MCF 10A (cell line): ENCODE data around the gene LYPD4. TPM values are rescaled to one million over a fixed set of nuclear protein-coding genes. Genes with fewer than 3 reads are reported as not detected.
"Not testable (repeated sequence)": the region's sequence is repeated elsewhere in the genome, so short reads cannot be mapped to it uniquely, and the experiment has no call there.

Experiments
- BruUV-seq: library from RNA; stranded (reverse); fragments of 400-500 nt; replicated peaks from 2 replicates; lab custom pipeline; 2021; lab: Mats Ljungman, UMichigan
- CTCF ChIA-PET: fragments of 300-600 bp; sonication (Branson Sonifier 250); formaldehyde crosslinking; extraction: SDS; loops from one replicate; lab custom pipeline; 2021; ENCODE audit warnings: antibody characterized with exemption, inconsistent platforms; lab: Yijun Ruan, JAX
- POLR2A ChIA-PET: fragments of 300-600, 350-650 bp; sonication (Branson Sonifier 250); formaldehyde crosslinking; extraction: SDS; loops from one replicate; lab custom pipeline; 2020; ENCODE audit warnings: antibody characterized with exemption, inconsistent platforms; lab: Yijun Ruan, JAX
- DNase-seq: peaks from one replicate; pipeline ENCODE4 v3.0.0-alpha.2; 2018; ENCODE audit not compliant: unreplicated experiment
- H3K27ac Mint-ChIP-seq: one replicate; pipeline ENCODE4 v1.8.0; 2022; ENCODE audit warnings: mild to moderate bottlenecking, low read depth, mixed read lengths; ENCODE audit not compliant: unreplicated experiment
- H3K27me3 Mint-ChIP-seq: one replicate; pipeline ENCODE4 v1.8.0; 2022; ENCODE audit warnings: mixed read lengths; ENCODE audit not compliant: insufficient read depth, unreplicated experiment
- H3K36me3 Mint-ChIP-seq: one replicate; pipeline ENCODE4 v1.8.0; 2022; ENCODE audit warnings: mild to moderate bottlenecking, moderate library complexity, mixed read lengths; ENCODE audit not compliant: insufficient read depth, unreplicated experiment
- H3K4me1 Mint-ChIP-seq: one replicate; pipeline ENCODE4 v1.8.0; 2022; ENCODE audit warnings: mixed read lengths; ENCODE audit not compliant: insufficient read depth, unreplicated experiment
- H3K4me3 Mint-ChIP-seq: one replicate; pipeline ENCODE4 v1.8.0; 2022; ENCODE audit warnings: mild to moderate bottlenecking, moderate library complexity, mixed read lengths; ENCODE audit not compliant: unreplicated experiment
- H3K9me3 Mint-ChIP-seq: one replicate; pipeline ENCODE4 v1.8.0; 2022; ENCODE audit warnings: mixed read lengths; ENCODE audit not compliant: unreplicated experiment
- CTCF ChIP-seq: fragments of 200-600 bp; IDR thresholded peaks from one replicate; pipeline ENCODE4 v1.8.0; 2022; ENCODE audit warnings: antibody characterized with exemption, mild to moderate bottlenecking; ENCODE audit not compliant: unreplicated experiment
- intact Hi-C: fragments of 100-400 bp; cut with micrococcal nuclease; formaldehyde crosslinking; loops from 2 replicates; pipeline ENCODE4 v1.14.1; 2022
- total RNA-seq: library from RNA; stranded (reverse); gene quantifications from 2 replicates; pipeline ENCODE4 v1.2.3, GENCODE V29; 2022

LYPD4 gene
- total RNA-seq, 1 experiment from 2014 or later: not detected

DNA sequence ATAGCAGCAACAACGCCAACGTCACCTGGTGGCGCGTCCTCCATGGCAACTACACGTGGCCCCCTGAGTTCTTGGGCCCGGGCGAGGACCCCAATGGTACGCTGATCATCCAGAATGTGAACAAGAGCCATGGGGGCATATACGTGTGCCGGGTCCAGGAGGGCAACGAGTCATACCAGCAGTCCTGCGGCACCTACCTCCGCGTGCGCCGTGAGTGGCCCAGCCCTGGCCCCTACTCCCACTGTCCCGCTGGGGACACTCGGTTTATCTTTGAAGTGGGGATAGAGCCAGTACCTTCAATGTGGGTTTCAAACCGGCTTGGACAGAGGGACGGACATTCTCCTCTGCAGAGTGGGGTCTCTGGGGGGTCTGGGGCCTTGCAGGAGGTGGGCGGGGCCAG, 34.6 kb upstream of the LYPD4 start:
- peaks cover 9% of the 10 kb centered on the region for H3K4me1 Mint-ChIP-seq
- H3K27ac Mint-ChIP-seq: no peak overlapping the region
- ChIA-PET CTCF (interaction anchor here (0.5 kb wide), 1 partner anchor 538 kb away, joined by 4 read pairs; no protein-coding TSS in a partner anchor), POLR2A (interaction anchor here (0.6 kb wide), 1 partner anchor 420 kb away, joined by 3 read pairs; no protein-coding TSS in a partner anchor)
- intact Hi-C loops: no loop called here
- peaks cover 13% of the 10 kb centered on the region for H3K36me3 Mint-ChIP-seq
- H3K9me3 Mint-ChIP-seq: no peaks in the 10 kb centered on the region
- no peak for TF ChIP-seq CTCF
- H3K27me3 Mint-ChIP-seq: no peaks in the 10 kb centered on the region
- BruUV-seq: no TSS peak
- H3K4me3 Mint-ChIP-seq: no peak overlapping the region
- DNase-seq: no peak

DNA sequence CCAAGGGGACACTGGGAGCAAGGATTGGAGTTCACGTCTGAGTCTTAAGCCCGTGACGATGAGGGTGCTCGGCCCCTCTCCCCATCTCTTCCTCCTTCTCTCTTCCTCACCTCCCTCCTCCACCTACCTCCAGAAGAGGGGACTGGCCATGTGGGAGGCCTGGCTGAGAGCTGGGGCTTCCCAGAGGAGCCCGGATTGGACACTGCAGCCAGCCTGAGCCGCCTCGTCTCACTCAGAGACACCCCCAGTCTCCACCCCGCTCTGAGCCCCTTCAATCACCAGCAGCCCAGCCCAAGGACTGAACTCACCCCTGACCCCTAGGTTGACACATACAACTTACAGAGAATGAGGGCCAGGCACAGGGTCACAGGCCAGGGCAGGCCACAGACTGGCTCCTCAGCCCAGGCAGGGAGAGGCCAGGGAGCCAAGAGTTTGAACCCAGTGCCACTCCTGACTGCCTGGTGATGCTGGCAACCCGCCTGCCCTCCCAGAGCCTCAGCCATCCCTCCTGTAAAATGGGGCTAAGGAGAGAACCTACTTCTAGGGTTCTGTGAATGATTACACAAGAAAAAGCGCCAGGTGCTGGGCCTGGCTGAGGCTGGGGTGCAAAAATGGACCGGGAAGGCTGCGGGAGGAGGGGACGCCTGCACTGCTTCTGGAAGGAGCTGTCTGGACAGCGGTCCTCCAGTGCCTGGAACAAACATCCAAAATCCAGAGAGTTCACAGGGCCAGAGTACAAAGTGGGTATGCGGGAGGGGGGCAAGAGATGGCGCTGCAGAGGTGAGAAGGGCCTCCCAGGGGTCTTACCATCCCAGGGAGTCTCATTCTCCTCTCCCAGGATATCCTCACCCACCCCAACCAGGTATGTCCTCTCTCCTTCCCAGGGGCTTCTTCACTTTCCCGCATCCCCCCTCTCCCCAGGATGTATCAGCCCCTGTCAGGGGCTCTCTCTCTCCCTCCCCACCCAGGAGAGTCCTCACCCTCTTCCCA, 33.7 kb upstream of the LYPD4 start:
- Mint-ChIP-seq H3K36me3 (peaks cover 17% of the 10 kb centered on the region), H3K4me1 (peaks cover 9% of the 10 kb centered on the region), H3K4me3 (no peak overlapping the region), H3K27ac (no peak overlapping the region), H3K9me3 (no peaks in the 10 kb centered on the region), H3K27me3 (no peaks in the 10 kb centered on the region)
- ChIA-PET CTCF (interaction anchor here (0.5 kb wide), 1 partner anchor 539 kb away, joined by 4 read pairs; no protein-coding TSS in a partner anchor), POLR2A (interaction anchor here (0.6 to 9.5 kb wide), 2 partner anchors 16 to 421 kb away, joined by 3 to 134 read pairs; partner anchors contain the start of gene RPS19)
- no TSS peak for BruUV-seq
- no peak for DNase-seq
- intact Hi-C loops: no loop called here
- no peak for TF ChIP-seq CTCF

DNA sequence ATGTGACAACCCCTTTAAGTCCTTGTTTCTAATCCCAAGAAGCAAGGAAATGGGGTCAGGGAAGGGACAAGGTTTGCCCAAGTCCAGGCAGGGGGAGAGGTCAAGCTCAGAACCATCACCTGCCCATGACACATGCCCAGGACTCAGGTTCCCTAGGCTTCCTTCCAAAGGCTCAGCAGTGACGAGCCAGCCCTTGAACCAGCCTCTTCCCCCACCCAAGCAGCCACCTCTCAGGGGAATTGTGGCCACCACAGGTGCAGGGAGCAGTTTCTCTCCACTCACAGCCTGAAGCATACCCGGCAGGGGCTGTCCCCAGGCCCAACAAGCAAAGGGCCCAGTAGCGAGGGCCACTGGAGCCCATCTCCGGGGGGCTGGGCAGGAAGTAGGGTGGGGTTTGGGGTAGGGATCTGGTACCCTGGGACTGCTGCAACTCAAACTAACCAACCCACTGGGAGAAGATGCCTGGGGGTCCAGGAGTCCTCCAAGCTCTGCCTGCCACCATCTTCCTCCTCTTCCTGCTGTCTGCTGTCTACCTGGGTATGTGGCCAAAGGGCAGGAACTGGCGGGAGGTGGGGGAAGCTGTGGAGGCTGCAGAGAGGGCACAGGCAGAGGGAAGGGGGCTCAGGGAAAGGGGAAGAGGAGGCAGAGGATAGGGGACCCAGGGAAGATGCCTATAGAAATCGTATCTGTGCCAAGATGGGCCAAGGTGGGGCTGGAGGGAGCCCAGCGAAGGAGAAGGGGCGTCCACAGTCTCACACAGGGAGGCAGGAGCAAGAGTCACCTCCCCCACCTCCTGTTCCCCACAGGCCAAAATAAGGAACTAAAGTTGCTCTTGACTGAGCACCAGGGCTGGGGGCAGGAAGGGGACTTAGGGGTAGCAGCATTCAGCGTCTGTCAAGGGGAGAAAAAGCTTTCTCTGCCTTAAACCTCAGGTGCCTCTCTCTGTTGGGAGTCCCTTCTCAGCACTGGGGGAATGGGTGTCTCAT, 32.7 kb upstream of the LYPD4 start, which contains the start of gene CD79A:
CD79A (plus strand) TSS at position 433 of the 986 bp plus-strand sequence; CDS start at position 459, 26 bp downstream.
- DNase-seq: no peak
- POLR2A ChIA-PET: interaction anchor here (9.5 kb wide), 1 partner anchor 15 kb away, joined by 134 read pairs; the partner anchor contains the start of gene RPS19
- no peak within 1 kb of the TSS for H3K4me3 Mint-ChIP-seq
- H3K36me3 Mint-ChIP-seq: peaks cover 25% of the 10 kb centered on the region
- BruUV-seq: no TSS peak
- no peak within 1 kb of the TSS for H3K27ac Mint-ChIP-seq
- no peaks in the 10 kb centered on the region for H3K9me3 Mint-ChIP-seq
- intact Hi-C loops: no loop called here
- H3K27me3 Mint-ChIP-seq: no peaks in the 10 kb centered on the region
- H3K4me1 Mint-ChIP-seq: peaks cover 2% of the 10 kb centered on the region
- CTCF ChIA-PET: interaction anchor here (0.7 kb wide), 1 partner anchor 59 kb away, joined by 3 read pairs; no protein-coding TSS in a partner anchor
- TF ChIP-seq CTCF: no peak

GRCh38 chr19:41875973-41876372, 31.5 kb upstream of the LYPD4 start:
- intact Hi-C loops, CTCF ChIA-PET, H3K4me3 Mint-ChIP-seq, BruUV-seq, H3K9me3 Mint-ChIP-seq, DNase-seq, H3K27me3 Mint-ChIP-seq, H3K27ac Mint-ChIP-seq, H3K4me1 Mint-ChIP-seq: not testable (repeated sequence)
- POLR2A ChIA-PET: interaction anchor here (0.6 to 9.5 kb wide), 2 partner anchors 14 to 26 kb away, joined by 5 to 134 read pairs; partner anchors contain the start of gene RPS19
- peaks cover 34% of the 10 kb centered on the region for H3K36me3 Mint-ChIP-seq
